Hepatocyte (in vitro differentiated cells): ENCODE data around the gene CRY1.

Experiments
- CTCF ChIP-seq: fragments of 200-600 bp; sonication (generic); IDR thresholded peaks from 2 replicates; pipeline ENCODE4 v1.5.1; 2016; ENCODE audit warnings: antibody characterized with exemption, mild to moderate bottlenecking; ENCODE audit not compliant: poor library complexity
- EZH2phosphoT487 ChIP-seq: fragments of 200-600 bp; sonication (generic); IDR thresholded peaks from one replicate; pipeline ENCODE4 v1.6.1; 2018; ENCODE audit warnings: antibody characterized with exemption, mild to moderate bottlenecking, low read depth, moderate library complexity; ENCODE audit not compliant: unreplicated experiment, severe bottlenecking

- no peak for TF ChIP-seq CTCF
- TF ChIP-seq EZH2phosphoT487: no peak
Measured at GRCh38 chr12:106971065-106971464, 122.3 kb downstream of the CRY1 start.
